ENCODE data around the gene VIPAS39.

VIPAS39 gene

GRCh38 chr14:77407158-77407557 is 50.2 kb downstream of the VIPAS39 start:
- no peaks in the 10 kb centered on the region for H3K4me1 Mint-ChIP-seq
- H3K27me3 Mint-ChIP-seq (ENCODE audit: low read depth, poor library complexity) = no peaks in the 10 kb centered on the region
- H3K36me3 Mint-ChIP-seq (ENCODE audit: low read depth) = no peaks in the 10 kb centered on the region
- H3K9me3 Mint-ChIP-seq = no peaks in the 10 kb centered on the region
- no peak overlapping the region for H3K4me3 Mint-ChIP-seq
- H3K27ac Mint-ChIP-seq = no peak overlapping the region
- DNase-seq = no peak
- no peak for TF ChIP-seq CTCF (IDR thresholded peaks at IDR 0.05)

GRCh38 chr14:77406718-77407117 is 50.7 kb downstream of the VIPAS39 start:
- DNase-seq = no peak
- H3K36me3 Mint-ChIP-seq (ENCODE audit: low read depth) = no peaks in the 10 kb centered on the region
- TF ChIP-seq CTCF (IDR thresholded peaks at IDR 0.05) = no peak

DNA sequence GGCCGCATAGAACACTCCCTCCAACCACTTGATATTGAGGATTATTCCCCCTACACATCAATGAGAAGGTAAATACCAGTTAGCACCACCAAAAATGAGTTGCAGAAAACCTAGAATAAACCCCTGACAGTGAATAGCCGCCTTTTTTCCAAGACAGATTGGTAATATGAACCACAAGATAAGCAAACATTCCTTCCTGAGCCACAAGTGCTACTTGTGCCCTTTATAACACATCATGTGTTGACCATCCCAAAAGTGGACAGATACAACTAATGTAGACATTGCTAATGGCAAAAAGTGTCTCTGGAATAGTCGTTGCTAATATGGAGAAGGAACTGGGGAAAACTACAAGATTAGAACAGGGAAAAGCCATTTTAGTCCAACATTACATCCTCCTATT is 51.3 kb downstream of the VIPAS39 start:
- H3K4me1 Mint-ChIP-seq = no peaks in the 10 kb centered on the region
- H3K4me3 Mint-ChIP-seq = no peak overlapping the region
- H3K36me3 Mint-ChIP-seq (ENCODE audit: low read depth) = no peaks in the 10 kb centered on the region
- no peak overlapping the region for H3K27ac Mint-ChIP-seq
- no peak for DNase-seq
- TF ChIP-seq CTCF (IDR thresholded peaks at IDR 0.05) = no peak
- no peaks in the 10 kb centered on the region for H3K27me3 Mint-ChIP-seq (ENCODE audit: low read depth, poor library complexity)
- no peaks in the 10 kb centered on the region for H3K9me3 Mint-ChIP-seq

More at GRCh38 chr14:77406718-77407117, 50.7 kb downstream of the VIPAS39 start:
- H3K4me3 Mint-ChIP-seq = no peak overlapping the region
- no peaks in the 10 kb centered on the region for H3K4me1 Mint-ChIP-seq
- no peaks in the 10 kb centered on the region for H3K27me3 Mint-ChIP-seq (ENCODE audit: low read depth, poor library complexity)
- no peaks in the 10 kb centered on the region for H3K9me3 Mint-ChIP-seq
- no peak overlapping the region for H3K27ac Mint-ChIP-seq

DNA sequence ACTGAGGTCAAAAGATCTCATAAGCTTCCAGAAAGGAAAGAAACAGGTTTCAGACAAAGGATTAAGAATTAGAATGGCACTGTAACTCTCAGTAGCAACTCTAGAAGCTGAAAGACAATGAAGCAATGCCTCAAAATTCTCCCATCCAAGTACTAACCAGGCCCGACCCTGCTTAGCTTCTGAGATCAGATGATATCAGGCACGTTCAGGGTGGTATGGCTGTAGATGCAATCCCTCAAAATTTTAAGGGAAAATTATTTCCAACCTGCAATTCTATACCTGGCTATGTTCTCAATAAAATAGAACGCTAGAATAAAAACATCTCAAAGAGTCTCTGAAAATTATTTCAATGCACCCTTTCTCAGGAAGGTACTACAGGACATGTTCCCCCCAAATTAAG is 53.6 kb downstream of the VIPAS39 start:
- Mint-ChIP-seq H3K9me3 (no peaks in the 10 kb centered on the region), H3K4me1 (no peaks in the 10 kb centered on the region), H3K27ac (no peak overlapping the region), H3K4me3 (no peak overlapping the region), H3K27me3 (ENCODE audit: low read depth, poor library complexity) (peaks cover 6% of the 10 kb centered on the region), H3K36me3 (ENCODE audit: low read depth) (no peaks in the 10 kb centered on the region)
- TF ChIP-seq CTCF (IDR thresholded peaks at IDR 0.05) = no peak
- no peak for DNase-seq

DNA sequence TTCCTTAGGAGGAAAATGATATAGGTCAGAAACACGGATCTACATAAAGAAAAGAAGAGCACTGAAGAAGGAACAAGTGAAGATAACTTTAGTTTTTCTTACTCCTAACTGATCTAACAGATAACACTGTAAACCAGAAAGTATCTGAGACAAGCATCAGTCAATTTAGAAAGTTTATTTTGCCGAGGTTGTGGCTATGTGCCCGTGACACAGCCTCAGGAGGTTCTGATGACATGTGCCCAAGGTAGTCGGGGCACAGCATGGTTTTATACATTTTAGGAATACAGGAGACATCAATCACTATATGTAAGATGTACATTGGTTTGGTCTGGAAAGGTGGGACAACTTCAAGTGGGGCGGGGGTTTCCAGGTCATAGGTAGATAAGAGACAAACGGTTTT is 57.2 kb downstream of the VIPAS39 start:
- no peaks in the 10 kb centered on the region for H3K4me1 Mint-ChIP-seq
- H3K36me3 Mint-ChIP-seq (ENCODE audit: low read depth) = peaks cover 6% of the 10 kb centered on the region
- TF ChIP-seq CTCF (IDR thresholded peaks at IDR 0.05) = no peak
- peaks cover 12% of the 10 kb centered on the region for H3K9me3 Mint-ChIP-seq
- peaks cover 8% of the 10 kb centered on the region for H3K27me3 Mint-ChIP-seq (ENCODE audit: low read depth, poor library complexity)
- no peak overlapping the region for H3K4me3 Mint-ChIP-seq
- no peak overlapping the region for H3K27ac Mint-ChIP-seq
- no peak for DNase-seq

- H3K27me3 Mint-ChIP-seq (ENCODE audit: low read depth, poor library complexity) = no peaks in the 10 kb centered on the region
- no peaks in the 10 kb centered on the region for H3K4me1 Mint-ChIP-seq
- no peak for DNase-seq
- H3K36me3 Mint-ChIP-seq (ENCODE audit: low read depth) = peaks cover 5% of the 10 kb centered on the region
- H3K9me3 Mint-ChIP-seq = no peaks in the 10 kb centered on the region
- no peak overlapping the region for H3K4me3 Mint-ChIP-seq
- TF ChIP-seq CTCF (IDR thresholded peaks at IDR 0.05) = no peak
- no peak overlapping the region for H3K27ac Mint-ChIP-seq
Observed at GRCh38 chr14:77390188-77390587, 67.2 kb downstream of the VIPAS39 start.
